ENCODE results near the gene C1orf53.

GRCh38 chr1:197924516-197925123, 22.2 kb downstream of the C1orf53 start:
- TF ChIP-seq CTCF (conservative IDR thresholded peaks at IDR 0.05; ENCODE audit: low read depth, low read length) = peak; percentile 79
- TF ChIP-seq EZH2 (IDR thresholded peaks at IDR 0.05; ENCODE audit: borderline replicate concordance, low read depth, low read length, poor library complexity, severe bottlenecking) = no peak
